ENCODE results near the gene TCF3.
A peak's percentile ranks its signal among the peaks of the same experiment; 100 is the strongest.

Gene TCF3

GRCh38 chr19:1575323-1576241 is 76.8 kb downstream of the TCF3 start:
- Histone ChIP-seq H4K20me1 (ENCODE audit: insufficient read depth) (no peaks in the 10 kb centered on the region), H3K27me3 (ENCODE audit: insufficient read depth, low read depth) (peaks cover 5% of the 10 kb centered on the region; the same call in 1 of the 2 replicates), H3K4me2 (no peak overlapping the region), H2AFZ (ENCODE audit: low read depth) (no peak overlapping the region), H3K4me3 (IDR thresholded peaks at IDR 0.05; ENCODE audit: insufficient read depth, low read depth, low read length) (no peak overlapping the region), H3K79me2 (ENCODE audit: insufficient read depth, low read depth) (no peaks in the 10 kb centered on the region), H3K27ac (no peak overlapping the region), H3K9ac (no peak overlapping the region), H3K4me1 (ENCODE audit: low read depth, poor library complexity, severe bottlenecking) (peaks cover 25% of the 10 kb centered on the region), H3K36me3 (ENCODE audit: insufficient read depth) (no peaks in the 10 kb centered on the region)
- TF ChIP-seq CTCF (conservative IDR thresholded peaks at IDR 0.05; ENCODE audit: low read depth, low read length), result no peak

GRCh38 chr19:1574354-1575136 is 77.9 kb downstream of the TCF3 start:
- Histone ChIP-seq H3K36me3 (ENCODE audit: insufficient read depth) (no peaks in the 10 kb centered on the region), H2AFZ (ENCODE audit: low read depth) (no peak overlapping the region), H3K4me2 (peak overlapping the region; percentile 45; the same call in 1 of the 2 replicates), H3K9ac (no peak overlapping the region), H4K20me1 (ENCODE audit: insufficient read depth) (no peaks in the 10 kb centered on the region), H3K4me3 (IDR thresholded peaks at IDR 0.05; ENCODE audit: insufficient read depth, low read depth, low read length) (no peak overlapping the region), H3K27me3 (ENCODE audit: insufficient read depth, low read depth) (peaks cover 15% of the 10 kb centered on the region), H3K27ac (peak overlapping the region; percentile 43; the same call in 1 of the 2 replicates), H3K4me1 (ENCODE audit: low read depth, poor library complexity, severe bottlenecking) (peaks cover 25% of the 10 kb centered on the region), H3K79me2 (ENCODE audit: insufficient read depth, low read depth) (no peaks in the 10 kb centered on the region)
- TF ChIP-seq CTCF (conservative IDR thresholded peaks at IDR 0.05; ENCODE audit: low read depth, low read length), result no peak

- no peak overlapping the region for H3K9ac ChIP-seq
- H3K27me3 ChIP-seq (ENCODE audit: insufficient read depth, low read depth), result peaks cover 26% of the 10 kb centered on the region
- H3K36me3 ChIP-seq (ENCODE audit: insufficient read depth), result no peaks in the 10 kb centered on the region
- H3K27ac ChIP-seq, result no peak overlapping the region
- peaks cover 32% of the 10 kb centered on the region for H3K4me1 ChIP-seq (ENCODE audit: low read depth, poor library complexity, severe bottlenecking)
- no peak overlapping the region for H3K4me3 ChIP-seq (IDR thresholded peaks at IDR 0.05; ENCODE audit: insufficient read depth, low read depth, low read length)
- H3K4me2 ChIP-seq, result 0 out of 2 replicates have a peak overlapping the region, but pooled peaks have one; percentile 24
- H2AFZ ChIP-seq (ENCODE audit: low read depth), result no peak overlapping the region
- no peaks in the 10 kb centered on the region for H3K79me2 ChIP-seq (ENCODE audit: insufficient read depth, low read depth)
- no peaks in the 10 kb centered on the region for H4K20me1 ChIP-seq (ENCODE audit: insufficient read depth)
- no peak for TF ChIP-seq CTCF (conservative IDR thresholded peaks at IDR 0.05; ENCODE audit: low read depth, low read length)
Measured at GRCh38 chr19:1572795-1573194, 79.6 kb downstream of the TCF3 start.

- peaks cover 32% of the 10 kb centered on the region for H3K4me1 ChIP-seq (ENCODE audit: low read depth, poor library complexity, severe bottlenecking)
- peaks cover 26% of the 10 kb centered on the region for H3K27me3 ChIP-seq (ENCODE audit: insufficient read depth, low read depth)
- H4K20me1 ChIP-seq (ENCODE audit: insufficient read depth), result no peaks in the 10 kb centered on the region
- no peak overlapping the region for H2AFZ ChIP-seq (ENCODE audit: low read depth)
- no peak overlapping the region for H3K27ac ChIP-seq
- H3K36me3 ChIP-seq (ENCODE audit: insufficient read depth), result no peaks in the 10 kb centered on the region
- no peaks in the 10 kb centered on the region for H3K79me2 ChIP-seq (ENCODE audit: insufficient read depth, low read depth)
- H3K4me2 ChIP-seq, result no peak overlapping the region
- H3K4me3 ChIP-seq (IDR thresholded peaks at IDR 0.05; ENCODE audit: insufficient read depth, low read depth, low read length), result no peak overlapping the region
- H3K9ac ChIP-seq, result no peak overlapping the region
- no peak for TF ChIP-seq CTCF (conservative IDR thresholded peaks at IDR 0.05; ENCODE audit: low read depth, low read length)
Measured at GRCh38 chr19:1571358-1571757, 81.1 kb downstream of the TCF3 start.
